Measurements from ENCODE around the gene SLC6A11.
A peak's percentile ranks its signal among the peaks of the same experiment; 100 is the strongest.

SLC6A11 gene

GRCh38 chr3:10981031-10981430, 165.0 kb downstream of the SLC6A11 start:
- ATAC-seq (ENCODE audit: low read depth) (no peak), DNase-seq (ENCODE audit: low spot score) (no peak)
- Histone ChIP-seq H3K4me1 (ENCODE audit: insufficient read depth, poor library complexity, severe bottlenecking) (peaks cover 2% of the 10 kb centered on the region), H3K27ac (ENCODE audit: poor library complexity, severe bottlenecking) (no peak overlapping the region), H3K9me3 (ENCODE audit: severe bottlenecking) (no peaks in the 10 kb centered on the region), H3K4me3 (ENCODE audit: severe bottlenecking) (no peak overlapping the region), H3K36me3 (ENCODE audit: low read depth) (no peaks in the 10 kb centered on the region), H3K27me3 (ENCODE audit: insufficient read depth, poor library complexity, severe bottlenecking) (peaks cover 26% of the 10 kb centered on the region)
- TF ChIP-seq, protein P1, sequence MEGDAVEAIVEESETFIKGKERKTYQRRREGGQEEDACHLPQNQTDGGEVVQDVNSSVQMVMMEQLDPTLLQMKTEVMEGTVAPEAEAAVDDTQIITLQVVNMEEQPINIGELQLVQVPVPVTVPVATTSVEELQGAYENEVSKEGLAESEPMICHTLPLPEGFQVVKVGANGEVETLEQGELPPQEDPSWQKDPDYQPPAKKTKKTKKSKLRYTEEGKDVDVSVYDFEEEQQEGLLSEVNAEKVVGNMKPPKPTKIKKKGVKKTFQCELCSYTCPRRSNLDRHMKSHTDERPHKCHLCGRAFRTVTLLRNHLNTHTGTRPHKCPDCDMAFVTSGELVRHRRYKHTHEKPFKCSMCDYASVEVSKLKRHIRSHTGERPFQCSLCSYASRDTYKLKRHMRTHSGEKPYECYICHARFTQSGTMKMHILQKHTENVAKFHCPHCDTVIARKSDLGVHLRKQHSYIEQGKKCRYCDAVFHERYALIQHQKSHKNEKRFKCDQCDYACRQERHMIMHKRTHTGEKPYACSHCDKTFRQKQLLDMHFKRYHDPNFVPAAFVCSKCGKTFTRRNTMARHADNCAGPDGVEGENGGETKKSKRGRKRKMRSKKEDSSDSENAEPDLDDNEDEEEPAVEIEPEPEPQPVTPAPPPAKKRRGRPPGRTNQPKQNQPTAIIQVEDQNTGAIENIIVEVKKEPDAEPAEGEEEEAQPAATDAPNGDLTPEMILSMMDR (IDR thresholded peaks at IDR 0.05; ENCODE audit: poor library complexity, severe bottlenecking), result no peak

DNA sequence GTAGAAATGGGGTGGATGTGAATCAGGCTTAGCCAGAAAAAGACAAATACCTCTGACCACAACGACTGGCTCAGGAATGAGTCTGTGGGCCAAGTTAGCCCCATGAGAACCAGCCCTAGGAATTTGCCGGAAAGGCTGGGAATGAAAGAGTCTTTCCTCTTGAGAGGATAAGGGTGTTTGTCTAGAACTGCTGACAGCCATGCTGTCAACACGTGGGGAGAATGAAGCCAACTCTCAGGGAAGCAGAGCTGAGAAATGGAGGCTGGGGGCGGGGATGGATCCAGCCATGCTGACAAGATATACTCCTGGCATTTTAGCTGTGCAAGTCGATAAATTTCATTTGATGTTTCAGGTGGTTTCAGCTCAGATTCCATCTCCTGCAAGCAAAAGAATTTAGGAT, 165.9 kb downstream of the SLC6A11 start:
- Histone ChIP-seq H3K27ac (ENCODE audit: poor library complexity, severe bottlenecking) (no peak overlapping the region), H3K27me3 (ENCODE audit: insufficient read depth, poor library complexity, severe bottlenecking) (peaks cover 31% of the 10 kb centered on the region), H3K36me3 (ENCODE audit: low read depth) (no peaks in the 10 kb centered on the region), H3K4me1 (ENCODE audit: insufficient read depth, poor library complexity, severe bottlenecking) (peaks cover 2% of the 10 kb centered on the region), H3K4me3 (ENCODE audit: severe bottlenecking) (no peak overlapping the region), H3K9me3 (ENCODE audit: severe bottlenecking) (no peaks in the 10 kb centered on the region)
- DNase-seq (ENCODE audit: low spot score) (no peak), ATAC-seq (ENCODE audit: low read depth) (no peak; the same call in 2 of the 3 replicates)
- TF ChIP-seq, protein P1 (IDR thresholded peaks at IDR 0.05; ENCODE audit: poor library complexity, severe bottlenecking), result no peak

DNA sequence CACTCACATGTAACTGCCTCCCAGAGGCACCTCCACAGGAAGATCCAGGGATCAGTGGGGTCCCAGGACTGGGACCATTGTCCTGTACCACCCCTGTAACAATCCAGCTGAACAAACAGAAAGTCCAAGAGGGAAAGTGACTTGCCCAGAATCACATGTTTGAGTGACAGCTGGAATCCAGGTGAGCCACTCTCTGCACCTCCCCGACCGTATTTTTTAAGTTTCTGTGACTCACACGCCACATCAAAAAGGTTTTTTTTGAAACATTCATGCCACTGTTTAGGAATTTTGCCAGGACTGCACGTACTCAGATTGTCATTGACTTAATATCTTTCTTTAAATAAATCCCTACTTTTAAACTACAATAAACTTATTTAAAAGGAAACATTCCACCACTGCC, 166.8 kb downstream of the SLC6A11 start:
- Histone ChIP-seq H3K27ac (ENCODE audit: poor library complexity, severe bottlenecking) (no peak overlapping the region), H3K27me3 (ENCODE audit: insufficient read depth, poor library complexity, severe bottlenecking) (peaks cover 31% of the 10 kb centered on the region), H3K4me3 (ENCODE audit: severe bottlenecking) (no peak overlapping the region), H3K4me1 (ENCODE audit: insufficient read depth, poor library complexity, severe bottlenecking) (peaks cover 2% of the 10 kb centered on the region), H3K9me3 (ENCODE audit: severe bottlenecking) (no peaks in the 10 kb centered on the region), H3K36me3 (ENCODE audit: low read depth) (no peaks in the 10 kb centered on the region)
- TF ChIP-seq, protein P1 (IDR thresholded peaks at IDR 0.05; ENCODE audit: poor library complexity, severe bottlenecking), result no peak
- DNase-seq (ENCODE audit: low spot score) (no peak), ATAC-seq (ENCODE audit: low read depth) (peak; percentile 69)

DNA sequence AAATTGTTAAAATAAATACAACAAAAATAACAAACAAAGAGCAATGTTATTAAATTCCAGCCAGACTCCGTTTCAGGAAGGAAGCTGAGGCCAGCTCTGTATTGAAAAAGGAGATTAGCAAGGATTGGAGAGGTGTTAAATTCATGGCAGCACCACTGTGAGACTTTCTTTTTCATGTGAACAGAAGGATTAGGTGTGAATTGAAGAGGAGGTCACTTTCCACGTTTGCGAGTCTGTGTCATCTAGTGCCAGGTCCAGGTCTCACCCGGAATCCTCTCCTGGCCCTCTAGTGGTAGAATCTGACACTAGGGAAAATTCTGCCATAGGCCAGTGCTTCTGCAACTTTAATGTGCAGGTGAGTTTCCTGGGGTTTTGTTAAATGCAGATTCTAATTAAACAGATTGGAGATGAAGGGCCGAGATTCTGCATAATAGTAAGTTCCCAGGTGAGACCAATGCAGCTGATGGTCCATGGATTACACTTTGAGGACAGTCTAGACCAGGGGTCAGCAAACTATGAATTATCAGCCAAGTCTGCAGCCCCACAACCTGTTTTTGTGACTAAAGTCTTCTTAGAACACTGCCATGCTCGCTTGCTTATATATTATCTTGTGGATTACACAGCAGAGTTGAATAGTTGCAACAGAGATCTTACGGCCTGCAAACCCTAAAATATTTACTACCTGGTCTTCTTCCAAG, 167.3 kb downstream of the SLC6A11 start:
- TF ChIP-seq, protein P1 (IDR thresholded peaks at IDR 0.05; ENCODE audit: poor library complexity, severe bottlenecking), result peak; percentile 85

DNA sequence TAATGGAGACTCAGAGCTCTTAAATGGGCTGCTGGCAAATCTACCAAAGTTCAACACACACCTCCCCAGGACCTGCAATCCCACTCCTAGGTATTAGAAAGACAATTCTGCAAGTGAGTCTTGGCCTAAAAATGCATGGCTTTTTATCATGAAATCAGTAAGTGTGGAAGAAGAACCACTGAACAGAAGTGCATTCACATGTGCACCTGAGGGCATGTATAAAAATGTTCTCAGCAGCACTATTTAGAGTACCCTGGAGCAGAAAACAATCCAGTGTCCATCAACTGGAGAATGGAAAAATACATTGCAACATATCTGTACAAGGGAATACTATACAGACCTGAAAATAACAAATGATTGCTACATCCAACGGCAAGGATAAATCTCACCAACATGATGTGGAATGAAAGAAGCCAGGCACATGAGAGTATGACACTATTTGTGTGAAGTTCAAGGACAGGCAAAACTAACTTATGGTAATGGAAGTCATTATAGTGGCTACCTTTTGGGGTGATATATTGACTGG, 168.4 kb downstream of the SLC6A11 start:
- TF ChIP-seq, protein P1 (IDR thresholded peaks at IDR 0.05; ENCODE audit: poor library complexity, severe bottlenecking), result no peak
- H3K27me3 ChIP-seq (ENCODE audit: insufficient read depth, poor library complexity, severe bottlenecking), result peaks cover 37% of the 10 kb centered on the region
- no peaks in the 10 kb centered on the region for H3K9me3 ChIP-seq (ENCODE audit: severe bottlenecking)
- no peak overlapping the region for H3K27ac ChIP-seq (ENCODE audit: poor library complexity, severe bottlenecking)
- H3K4me3 ChIP-seq (ENCODE audit: severe bottlenecking), result no peak overlapping the region
- peaks cover 2% of the 10 kb centered on the region for H3K4me1 ChIP-seq (ENCODE audit: insufficient read depth, poor library complexity, severe bottlenecking)
- DNase-seq (ENCODE audit: low spot score), result no peak
- ATAC-seq (ENCODE audit: low read depth), result no peak
- no peaks in the 10 kb centered on the region for H3K36me3 ChIP-seq (ENCODE audit: low read depth)

More for the DNA sequence above, 167.3 kb downstream of the SLC6A11 start:
- Histone ChIP-seq H3K9me3 (ENCODE audit: severe bottlenecking) (no peaks in the 10 kb centered on the region), H3K36me3 (ENCODE audit: low read depth) (no peaks in the 10 kb centered on the region), H3K27ac (ENCODE audit: poor library complexity, severe bottlenecking) (no peak overlapping the region), H3K27me3 (ENCODE audit: insufficient read depth, poor library complexity, severe bottlenecking) (peaks cover 31% of the 10 kb centered on the region), H3K4me3 (ENCODE audit: severe bottlenecking) (no peak overlapping the region), H3K4me1 (ENCODE audit: insufficient read depth, poor library complexity, severe bottlenecking) (peaks cover 2% of the 10 kb centered on the region)
- DNase-seq (ENCODE audit: low spot score), result no peak
- ATAC-seq (ENCODE audit: low read depth), result peak; percentile 60

All from RWPE2 (cell line).